Thyroid gland (tissue), 4 donors: ENCODE measurements around the gene OSBPL8.

Experiments used
- CTCF ChIP-seq, 6 experiments: fragments of 200-600 bp in 3 of 6; fragments of 450-650 bp in 3 of 6; sonication (generic) in 3 of 6; IDR thresholded peaks; one replicate each; pipeline ENCODE4 v1.5.1; 2016 to 2019; ENCODE audit warnings: antibody characterized with exemption in 6 of 6, mild to moderate bottlenecking in 2 of 6, inconsistent platforms in 1 of 6, moderate library complexity in 1 of 6
- POLR2A ChIP-seq, 2 donors: fragments of 450-650 bp; IDR thresholded peaks; one replicate each; pipeline ENCODE4 v1.6.1; 2017; ENCODE audit warnings: antibody characterized with exemption in 2 of 2, mild to moderate bottlenecking in 2 of 2, moderate library complexity in 1 of 2

- TF ChIP-seq CTCF (IDR thresholded peaks at IDR 0.05) (no peak), POLR2A (IDR thresholded peaks at IDR 0.05) (no peak)
Observed at GRCh38 chr12:76449993-76450392, 109.6 kb downstream of the OSBPL8 start.
